ENCODE data around the gene NAA11. TPM values are rescaled to one million over a fixed set of nuclear protein-coding genes. Genes with fewer than 3 reads are reported as not detected.
"Not testable (repeated sequence)": the region's sequence is repeated elsewhere in the genome, so short reads cannot be mapped to it uniquely, and the experiment has no call there.

NAA11 gene
- total and polyA plus RNA-seq, 3 donors from 2014 or later: 17.2 to 23.0 (median 17.9) TPM

DNA sequence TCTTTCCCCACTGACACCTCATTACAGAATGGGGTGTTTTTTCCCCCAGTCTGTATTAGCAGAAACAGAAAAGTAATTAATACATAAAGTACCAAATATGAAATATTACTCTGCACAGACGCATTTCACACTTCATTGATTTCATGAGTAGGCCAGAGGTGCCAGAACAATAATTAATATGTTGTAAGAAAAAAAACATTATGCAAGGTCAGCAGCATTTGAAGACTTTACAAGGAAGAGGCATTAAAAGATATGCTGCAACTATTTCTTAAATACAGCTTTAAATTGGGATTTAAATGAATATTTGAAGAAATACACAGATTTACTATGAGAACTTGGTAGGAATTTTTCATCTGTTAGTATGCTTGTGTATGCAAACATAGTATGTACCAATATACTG, 37.7 kb downstream of the NAA11 start:
- intact Hi-C loops (cut with DNase I; ENCODE audit: low total_unique reads): no loop called here
- Histone ChIP-seq H3K9me3 (no peaks in the 10 kb centered on the region), H3K4me1 (no peaks in the 10 kb centered on the region), H3K4me3 (no peak overlapping the region), H3K27ac (no peak overlapping the region), H3K36me3 (ENCODE audit: low read depth, missing control alignments) (no peaks in the 10 kb centered on the region), H3K27me3 (no peaks in the 10 kb centered on the region)
- WGBS, 2 donors: 92 to 94% methylated on average over 1 of the region's 1 CpG
- DNase-seq: no peak
- TF ChIP-seq, protein P1, sequence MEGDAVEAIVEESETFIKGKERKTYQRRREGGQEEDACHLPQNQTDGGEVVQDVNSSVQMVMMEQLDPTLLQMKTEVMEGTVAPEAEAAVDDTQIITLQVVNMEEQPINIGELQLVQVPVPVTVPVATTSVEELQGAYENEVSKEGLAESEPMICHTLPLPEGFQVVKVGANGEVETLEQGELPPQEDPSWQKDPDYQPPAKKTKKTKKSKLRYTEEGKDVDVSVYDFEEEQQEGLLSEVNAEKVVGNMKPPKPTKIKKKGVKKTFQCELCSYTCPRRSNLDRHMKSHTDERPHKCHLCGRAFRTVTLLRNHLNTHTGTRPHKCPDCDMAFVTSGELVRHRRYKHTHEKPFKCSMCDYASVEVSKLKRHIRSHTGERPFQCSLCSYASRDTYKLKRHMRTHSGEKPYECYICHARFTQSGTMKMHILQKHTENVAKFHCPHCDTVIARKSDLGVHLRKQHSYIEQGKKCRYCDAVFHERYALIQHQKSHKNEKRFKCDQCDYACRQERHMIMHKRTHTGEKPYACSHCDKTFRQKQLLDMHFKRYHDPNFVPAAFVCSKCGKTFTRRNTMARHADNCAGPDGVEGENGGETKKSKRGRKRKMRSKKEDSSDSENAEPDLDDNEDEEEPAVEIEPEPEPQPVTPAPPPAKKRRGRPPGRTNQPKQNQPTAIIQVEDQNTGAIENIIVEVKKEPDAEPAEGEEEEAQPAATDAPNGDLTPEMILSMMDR (IDR thresholded peaks at IDR 0.05): no peak
- no peak for TF ChIP-seq POLR2A (IDR thresholded peaks at IDR 0.05)

DNA sequence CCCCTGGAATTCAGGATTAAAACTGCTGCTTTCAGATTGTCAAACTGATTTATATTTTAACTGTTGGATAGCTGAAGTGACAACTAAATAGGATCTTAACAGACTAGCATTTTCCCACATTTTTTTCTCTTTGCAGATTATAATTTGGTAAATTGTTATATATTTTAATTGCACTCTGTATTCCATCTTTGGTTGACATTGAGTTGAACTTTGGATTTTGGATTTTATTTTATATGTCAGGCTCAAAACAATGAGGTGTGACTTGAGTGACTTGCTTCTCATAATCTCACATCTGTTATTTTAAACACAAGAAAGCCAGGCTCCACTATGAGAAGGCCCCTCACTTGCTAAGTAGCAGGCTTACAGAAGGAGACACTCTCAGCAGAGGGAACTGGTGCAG, 38.1 kb downstream of the NAA11 start:
- TF ChIP-seq, protein P1 (IDR thresholded peaks at IDR 0.05): no peak
- no peak for TF ChIP-seq POLR2A (IDR thresholded peaks at IDR 0.05)
- Histone ChIP-seq H3K27me3 (no peaks in the 10 kb centered on the region), H3K27ac (no peak overlapping the region), H3K4me1 (no peaks in the 10 kb centered on the region), H3K36me3 (ENCODE audit: low read depth, missing control alignments) (no peaks in the 10 kb centered on the region), H3K4me3 (no peak overlapping the region), H3K9me3 (no peaks in the 10 kb centered on the region)
- no peak for DNase-seq
- intact Hi-C loops (cut with DNase I; ENCODE audit: low total_unique reads): no loop called here

DNA sequence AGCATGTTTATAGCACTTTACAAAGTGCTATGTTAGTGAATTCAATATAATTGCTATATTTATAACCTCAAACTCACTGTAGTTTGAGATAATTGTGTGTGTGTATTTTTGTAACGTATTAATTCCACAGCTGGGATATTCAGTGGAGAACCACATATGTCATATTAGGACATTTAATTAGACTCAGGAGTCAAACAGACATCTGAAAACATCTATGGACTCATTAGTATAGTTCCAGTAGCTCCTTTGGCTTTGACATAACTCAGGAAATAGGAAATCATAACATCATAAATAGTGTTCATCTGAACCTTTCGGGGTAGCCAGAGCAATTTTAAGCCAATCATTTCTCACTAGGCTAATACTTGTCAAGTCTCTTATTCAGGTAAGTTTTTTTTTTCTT, 38.8 kb downstream of the NAA11 start:
- TF ChIP-seq, protein P1 (IDR thresholded peaks at IDR 0.05): no peak
- TF ChIP-seq POLR2A (IDR thresholded peaks at IDR 0.05): no peak
- Histone ChIP-seq H3K9me3 (no peaks in the 10 kb centered on the region), H3K4me1 (no peaks in the 10 kb centered on the region)

DNA sequence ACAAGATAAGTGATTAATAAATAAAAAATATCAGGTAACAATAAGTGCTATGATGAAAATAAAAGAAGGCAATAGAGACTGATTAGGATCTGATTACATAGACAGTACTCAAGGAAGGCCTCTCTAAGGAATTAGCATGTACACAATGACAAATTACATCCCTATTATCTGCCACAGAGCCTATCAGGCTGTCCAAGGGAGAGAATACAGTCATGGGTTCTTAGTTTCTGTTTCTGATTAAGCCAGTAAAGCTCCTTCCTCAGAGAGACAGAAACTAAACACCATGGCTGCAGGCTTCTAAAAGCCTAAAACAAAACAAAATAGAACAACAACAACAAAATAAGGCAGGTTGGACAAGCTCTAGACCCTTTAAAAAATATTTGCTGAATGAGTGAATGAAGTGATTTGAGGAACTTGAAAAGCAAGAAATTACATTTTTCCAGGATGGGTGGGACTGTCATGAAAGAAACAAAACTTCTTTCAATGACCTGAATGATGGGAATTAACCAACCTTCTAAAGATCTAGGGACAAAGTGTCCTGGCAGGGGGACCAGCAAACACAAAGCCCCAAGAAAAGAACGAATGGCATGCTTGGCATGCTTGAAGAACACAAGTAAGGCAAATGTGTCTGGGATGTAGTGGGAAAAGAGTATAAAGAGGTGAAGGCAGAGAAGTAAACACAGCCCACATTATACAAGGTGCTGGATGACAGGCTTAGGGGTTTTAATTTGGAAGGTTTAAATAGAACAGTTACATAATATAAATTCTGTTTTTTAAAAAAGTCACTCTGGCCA, 44.1 kb downstream of the NAA11 start:
- Histone ChIP-seq H3K27me3 (no peaks in the 10 kb centered on the region), H3K4me1 (no peaks in the 10 kb centered on the region), H3K4me3 (no peak overlapping the region), H3K36me3 (ENCODE audit: low read depth, missing control alignments) (no peaks in the 10 kb centered on the region), H3K9me3 (no peaks in the 10 kb centered on the region), H3K27ac (no peak overlapping the region)
- intact Hi-C loops (cut with DNase I; ENCODE audit: low total_unique reads): no loop called here
- TF ChIP-seq, protein P1 (IDR thresholded peaks at IDR 0.05): no peak
- TF ChIP-seq POLR2A (IDR thresholded peaks at IDR 0.05): no peak
- 25 to 32% methylated on average over 1 of the region's 1 CpG for WGBS, 2 donors
- no peak for DNase-seq

More for the DNA sequence above, 38.8 kb downstream of the NAA11 start:
- intact Hi-C loops (cut with DNase I; ENCODE audit: low total_unique reads): no loop called here
- Histone ChIP-seq H3K36me3 (ENCODE audit: low read depth, missing control alignments) (no peaks in the 10 kb centered on the region), H3K4me3 (no peak overlapping the region), H3K27me3 (no peaks in the 10 kb centered on the region), H3K27ac (no peak overlapping the region)
- 84 to 90% methylated on average over 2 of the region's 2 CpGs for WGBS, 2 donors
- DNase-seq: no peak

DNA sequence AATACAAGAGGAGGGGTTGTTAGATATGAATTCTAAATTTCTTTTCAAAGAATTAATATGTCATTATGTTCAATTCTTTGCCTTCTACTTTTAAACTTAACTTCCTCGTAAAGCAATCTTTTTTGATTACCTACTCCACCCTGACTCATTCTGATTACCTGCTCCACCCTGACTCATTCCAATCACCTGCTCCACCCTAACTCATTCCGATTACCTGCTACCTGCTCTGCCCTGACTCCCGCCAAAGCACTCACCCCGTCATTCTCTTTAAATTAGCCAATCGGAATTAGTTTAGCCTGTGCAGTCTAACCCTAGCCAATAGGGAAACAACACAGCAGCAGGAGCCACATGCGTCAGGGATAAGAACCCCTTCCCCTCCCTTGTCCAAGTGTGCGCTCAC, 48.4 kb downstream of the NAA11 start:
- H3K27ac ChIP-seq; H3K4me1 ChIP-seq; H3K4me3 ChIP-seq; H3K9me3 ChIP-seq; intact Hi-C loops (cut with DNase I; ENCODE audit: low total_unique reads); H3K27me3 ChIP-seq; DNase-seq; H3K36me3 ChIP-seq (ENCODE audit: low read depth, missing control alignments): not testable (repeated sequence)
- WGBS, 2 donors: 83 to 90% methylated on average over 7 of the region's 7 CpGs
